HepG2 (cell line): ENCODE data around the gene UCP1. TPM values are rescaled to one million over a fixed set of nuclear protein-coding genes. Genes with fewer than 3 reads are reported as not detected.

ENCODE experiments used
- ARNTL ChIP-seq: sonication (generic); formaldehyde crosslinking; IDR thresholded peaks from 2 replicates; pipeline ENCODE4 v1.4.0; 2020; ENCODE audit warnings: mild to moderate bottlenecking, missing genetic modification reagents
- FLYWCH1 ChIP-seq: sonication (generic); formaldehyde crosslinking; IDR thresholded peaks from 2 replicates; pipeline ENCODE4 v1.8.1; 2023; ENCODE audit warnings: mild to moderate bottlenecking, missing genetic modification reagents
- FOXO4 ChIP-seq: sonication (generic); formaldehyde crosslinking; conservative IDR thresholded peaks from 2 replicates; pipeline ENCODE4 v1.8.1; 2023; ENCODE audit warnings: missing genetic modification reagents
- FOXP4 ChIP-seq: sonication (generic); formaldehyde crosslinking; IDR thresholded peaks from 2 replicates; pipeline ENCODE4 v1.4.0; 2020; ENCODE audit warnings: missing genetic modification reagents
- HNRNPK ChIP-seq: fragments of 200-400 bp; formaldehyde crosslinking; IDR thresholded peaks from 2 replicates; pipeline ENCODE4 v1.6.1; 2018; ENCODE audit warnings: low read length, low read depth, moderate library complexity, mild to moderate bottlenecking; ENCODE audit not compliant: poor library complexity, severe bottlenecking
- ISL2 ChIP-seq: sonication (generic); formaldehyde crosslinking; IDR thresholded peaks from 2 replicates; pipeline ENCODE4 v1.5.0; 2020; ENCODE audit warnings: missing genetic modification reagents
- KDM6A ChIP-seq: IDR thresholded peaks from 2 replicates; pipeline ENCODE4 v1.6.1; 2016; ENCODE audit warnings: low read depth
- MED8 ChIP-seq: sonication (generic); formaldehyde crosslinking; IDR thresholded peaks from 2 replicates; pipeline ENCODE4 v1.8.1; 2023; ENCODE audit warnings: mild to moderate bottlenecking, missing genetic modification reagents; ENCODE audit not compliant: insufficient replicate concordance
- NR3C1 ChIP-seq: sonication (generic); formaldehyde crosslinking; IDR thresholded peaks from 2 replicates; pipeline ENCODE4 v1.4.0; 2020; ENCODE audit warnings: missing genetic modification reagents
- PPARG ChIP-seq: conservative IDR thresholded peaks from 2 replicates; pipeline ENCODE4 v1.6.1; 2016; ENCODE audit warnings: missing biosample characterization, missing genetic modification reagents
- PRPF4 ChIP-seq: fragments of 200-400 bp; formaldehyde crosslinking; IDR thresholded peaks from 2 replicates; pipeline ENCODE4 v1.6.1; 2016; ENCODE audit warnings: low read length, low read depth; ENCODE audit not compliant: poor library complexity, severe bottlenecking
- RARG ChIP-seq: sonication (generic); formaldehyde crosslinking; IDR thresholded peaks from 2 replicates; pipeline ENCODE4 v1.4.0; 2020; ENCODE audit warnings: low read depth, mild to moderate bottlenecking, missing genetic modification reagents
- WIZ ChIP-seq: sonication (generic); formaldehyde crosslinking; IDR thresholded peaks from 2 replicates; pipeline ENCODE4 v1.5.1; 2020; ENCODE audit warnings: mild to moderate bottlenecking, missing genetic modification reagents
- ZBTB14 ChIP-seq: sonication (generic); formaldehyde crosslinking; IDR thresholded peaks from 2 replicates; pipeline ENCODE4 v1.4.0; 2020; ENCODE audit warnings: missing genetic modification reagents
- ZBTB33 ChIP-seq: sonication (generic); formaldehyde crosslinking; IDR thresholded peaks from 2 replicates; pipeline ENCODE4 v1.4.0; 2020; ENCODE audit warnings: missing genetic modification reagents
- ZBTB39 ChIP-seq: sonication (generic); formaldehyde crosslinking; IDR thresholded peaks from 2 replicates; pipeline ENCODE4 v1.5.0; 2020; ENCODE audit warnings: missing genetic modification reagents
- ZBTB7A ChIP-seq: sonication (generic); formaldehyde crosslinking; IDR thresholded peaks from 2 replicates; pipeline ENCODE4 v1.8.0; 2022; ENCODE audit warnings: mild to moderate bottlenecking, missing genetic modification reagents
- ZNF121 ChIP-seq: sonication (generic); formaldehyde crosslinking; IDR thresholded peaks from 2 replicates; pipeline ENCODE4 v1.5.0; 2020; ENCODE audit warnings: mild to moderate bottlenecking, missing genetic modification reagents
- ZNF431 ChIP-seq: sonication (generic); formaldehyde crosslinking; IDR thresholded peaks from 2 replicates; pipeline ENCODE4 v1.9.0; 2022; ENCODE audit warnings: missing genetic modification reagents, low read depth, mild to moderate bottlenecking, borderline replicate concordance
- ZNF547 ChIP-seq: sonication (generic); formaldehyde crosslinking; IDR thresholded peaks from 2 replicates; pipeline ENCODE4 v1.5.1; 2020; ENCODE audit warnings: mild to moderate bottlenecking, missing genetic modification reagents
- ZNF619 ChIP-seq: sonication (generic); formaldehyde crosslinking; IDR thresholded peaks from 2 replicates; pipeline ENCODE4 v1.4.0; 2020; ENCODE audit warnings: mild to moderate bottlenecking, missing genetic modification reagents
- polyA plus RNA-seq, 8 experiments: library from polyadenylated mRNA; depleted of rRNA in 3 of 8; stranded (reverse) in 7 of 8; unstranded in 1 of 8; fragments of >200 nt; fragmentation: Illumina TruSeq in 4 of 8; extraction: Trizol in 4 of 8; gene quantifications; 2 replicates each; pipeline versions ENCODE4 v1.2.1 to v1.2.3, GENCODE V29; 2011 to 2016; ENCODE audit warnings: low read depth in 4 of 8, missing spikeins in 1 of 8, mixed read lengths in 1 of 8; ENCODE audit not compliant: insufficient read depth in 1 of 8
- total RNA-seq, 5 experiments: library from RNA; depleted of rRNA; stranded (reverse); fragments of >200 nt; fragmentation: Illumina TruSeq; extraction: Trizol; gene quantifications; 2 replicates each; pipeline ENCODE4 v1.2.3, GENCODE V29; 2016; ENCODE audit warnings: low read depth in 1 of 5

The UCP1 gene
- total and polyA plus RNA-seq, 2 of the 13 experiments (the other 11 are each of a cell fraction or from before 2014, with no cell fraction given), result 0.11 TPM

- TF ChIP-seq ZBTB39 (CRISPR knock-in tag) (no peak), PRPF4 (no peak), NR3C1 (CRISPR knock-in tag) (no peak), ZNF121 (CRISPR knock-in tag) (peak; percentile 81), PPARG (CRISPR knock-in tag) (no peak; the same call in 1 of the 2 replicates), RARG (no peak), FOXO4 (no peak), ZBTB7A (no peak), ZNF431 (CRISPR knock-in tag) (no peak), FLYWCH1 (CRISPR knock-in tag) (no peak), ZNF547 (CRISPR knock-in tag) (peak; percentile 85), MED8 (CRISPR knock-in tag) (peak; percentile 18), ZBTB33 (CRISPR knock-in tag) (no peak; the same call in 1 of the 2 replicates), ARNTL (no peak), ZNF619 (peak; percentile 59), ZBTB14 (CRISPR knock-in tag) (0 out of 2 replicates have a peak, but pooled peaks have one; percentile 23), KDM6A (CRISPR knock-in tag) (no peak), ISL2 (CRISPR knock-in tag) (peak; percentile 86), WIZ (CRISPR knock-in tag) (peak; percentile 20), HNRNPK (no peak), FOXP4 (peak; percentile 62)
These were observed 44.7 kb downstream of the UCP1 start, which contains the start of gene ELMOD2 (continued) for GRCh38 chr4:140523857-140524742.
